ENCODE results near the gene STX8.
A peak's percentile ranks its signal among the peaks of the same experiment; 100 is the strongest.

Gene STX8

GRCh38 chr17:9235346-9235745 is 340.3 kb downstream of the STX8 start:
- DNase-seq = no peak

GRCh38 chr17:9234389-9234945 is 341.2 kb downstream of the STX8 start:
- DNase-seq = no peak

DNA sequence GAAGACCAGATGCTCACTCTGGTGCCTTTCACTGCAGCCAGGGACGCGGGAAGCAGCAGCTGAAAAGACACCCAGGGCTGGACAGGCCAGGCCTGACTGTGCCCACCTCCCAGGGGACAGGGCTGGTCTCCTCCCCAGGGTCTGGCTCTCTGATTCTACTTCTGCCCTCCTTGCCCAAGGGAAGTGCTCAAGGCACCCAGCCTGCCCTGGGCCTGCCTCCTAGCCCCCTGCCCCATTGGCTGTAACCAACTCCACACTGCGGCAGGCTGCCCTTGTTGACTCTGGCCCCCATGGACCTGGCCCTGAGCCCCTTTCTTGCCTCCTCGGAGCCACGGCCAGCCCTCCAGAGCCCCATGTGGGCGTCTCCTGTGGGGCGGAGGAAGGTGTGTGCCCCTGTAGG is 341.9 kb downstream of the STX8 start:
- no peak for DNase-seq

DNA sequence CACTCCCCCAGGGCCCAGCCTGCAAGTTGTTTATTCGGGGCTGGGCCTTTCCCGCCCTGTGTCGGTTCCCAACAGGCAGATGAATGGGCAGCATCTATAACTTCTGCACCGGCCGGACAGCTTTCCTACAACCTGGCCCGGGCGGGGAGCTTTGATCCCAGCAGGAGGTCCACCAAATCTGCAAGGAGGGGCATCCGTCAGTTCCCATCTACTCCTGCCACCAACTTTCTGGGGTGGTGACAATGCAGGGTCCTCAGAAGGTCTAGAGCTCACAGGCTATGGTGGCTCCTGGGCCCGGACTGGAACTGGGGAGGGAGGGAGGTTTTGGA is 342.4 kb downstream of the STX8 start:
- DNase-seq = no peak

DNA sequence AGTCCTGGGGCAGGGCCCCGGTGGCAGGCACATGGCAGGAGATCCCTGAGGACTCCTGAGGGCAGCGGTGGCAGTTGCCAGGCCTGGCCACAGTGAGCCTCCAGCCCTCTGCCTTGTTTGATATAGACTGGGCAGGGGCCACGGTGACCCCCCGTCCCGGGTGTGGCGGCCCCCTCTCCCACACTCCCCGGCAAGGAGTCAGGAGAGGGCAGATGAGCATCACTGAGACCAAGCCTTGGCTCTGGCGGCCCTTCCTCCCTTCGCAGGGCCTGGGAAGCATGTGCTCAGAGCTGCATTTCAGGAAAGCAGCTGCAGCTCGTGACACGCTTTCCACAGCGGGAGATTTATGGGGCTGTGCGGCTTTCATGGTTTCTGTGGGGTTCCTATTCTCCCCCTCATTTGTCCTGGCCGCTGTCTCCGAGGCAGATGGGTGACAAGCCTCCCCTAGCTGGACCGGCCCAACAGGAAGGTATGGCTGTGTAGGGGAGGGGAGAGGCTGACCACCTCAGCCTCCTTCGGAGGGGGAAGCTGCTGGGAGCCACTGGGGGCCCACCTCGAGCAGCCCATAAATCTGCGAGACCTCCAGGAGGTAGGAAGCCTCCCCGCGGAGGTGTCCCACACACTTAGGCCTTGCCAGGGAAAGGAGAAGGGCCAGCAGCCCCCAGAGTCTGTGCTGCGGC is 342.9 kb downstream of the STX8 start:
- DNase-seq = no peak

GRCh38 chr17:9232155-9232475 is 343.5 kb downstream of the STX8 start:
- no peak for DNase-seq

- no peak for DNase-seq
Measured at GRCh38 chr17:9231449-9232154, 344.0 kb downstream of the STX8 start.

DNA sequence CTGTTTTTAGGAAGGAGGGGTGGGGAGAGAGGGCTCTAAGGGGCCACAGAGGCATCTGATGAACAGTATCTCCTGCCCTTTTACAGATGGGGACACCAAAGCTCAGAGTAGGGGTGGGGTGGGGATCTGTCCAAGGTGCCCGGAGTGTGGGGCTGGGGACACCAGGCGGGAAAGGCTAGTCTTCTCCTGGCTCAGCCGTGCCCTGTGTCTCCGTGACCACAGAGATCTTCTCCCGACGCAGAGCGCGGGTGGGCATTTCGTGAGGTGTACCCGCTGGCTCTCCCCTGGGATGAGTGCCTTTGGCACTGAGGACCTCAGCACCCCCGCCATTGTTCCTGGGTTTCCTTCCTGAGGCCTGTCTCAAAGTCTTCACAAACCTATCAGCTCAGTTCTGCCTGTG is 344.8 kb downstream of the STX8 start:
- no peak for DNase-seq

DNA sequence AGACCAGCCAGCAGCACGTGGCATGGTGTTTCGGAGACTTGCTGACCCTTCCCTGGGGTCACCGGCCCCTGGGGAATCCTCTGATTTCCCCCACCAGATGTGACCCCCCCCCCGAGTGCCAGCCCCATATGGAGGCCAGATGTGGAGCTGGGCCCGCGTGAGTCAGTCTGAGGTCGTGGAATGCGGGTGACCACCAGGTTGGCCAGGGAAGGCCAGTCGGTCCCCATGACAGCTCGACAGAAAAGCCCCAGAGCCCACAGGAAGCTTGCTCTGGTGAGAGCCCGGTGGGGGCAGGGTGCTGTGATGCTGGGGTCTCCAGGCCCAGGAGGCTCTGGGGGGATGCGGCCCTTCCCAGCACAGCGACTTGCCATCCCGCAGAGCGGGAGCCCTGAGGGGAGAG is 345.3 kb downstream of the STX8 start:
- DNase-seq = no peak

DNA sequence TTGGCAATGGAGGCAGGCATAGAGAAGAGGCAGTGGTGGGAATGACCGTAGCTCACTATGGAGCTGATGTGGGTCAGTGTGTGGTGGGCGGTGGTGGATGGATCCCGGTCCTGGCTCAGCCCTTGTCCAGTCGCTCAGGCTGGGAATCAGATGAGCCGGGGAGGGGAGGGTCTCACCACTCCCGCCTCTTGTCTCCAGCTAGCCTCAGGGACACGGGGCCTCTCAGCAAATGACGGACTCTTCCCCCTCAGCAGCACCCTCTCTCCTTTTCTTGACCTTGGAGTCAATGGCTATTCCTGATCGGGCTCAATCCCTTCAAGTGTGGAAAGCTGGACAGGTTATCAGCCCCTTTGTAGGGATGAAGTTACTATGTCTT is 345.8 kb downstream of the STX8 start:
- no peak for DNase-seq

GRCh38 chr17:9229160-9229825 is 346.3 kb downstream of the STX8 start:
- DNase-seq = no peak

DNA sequence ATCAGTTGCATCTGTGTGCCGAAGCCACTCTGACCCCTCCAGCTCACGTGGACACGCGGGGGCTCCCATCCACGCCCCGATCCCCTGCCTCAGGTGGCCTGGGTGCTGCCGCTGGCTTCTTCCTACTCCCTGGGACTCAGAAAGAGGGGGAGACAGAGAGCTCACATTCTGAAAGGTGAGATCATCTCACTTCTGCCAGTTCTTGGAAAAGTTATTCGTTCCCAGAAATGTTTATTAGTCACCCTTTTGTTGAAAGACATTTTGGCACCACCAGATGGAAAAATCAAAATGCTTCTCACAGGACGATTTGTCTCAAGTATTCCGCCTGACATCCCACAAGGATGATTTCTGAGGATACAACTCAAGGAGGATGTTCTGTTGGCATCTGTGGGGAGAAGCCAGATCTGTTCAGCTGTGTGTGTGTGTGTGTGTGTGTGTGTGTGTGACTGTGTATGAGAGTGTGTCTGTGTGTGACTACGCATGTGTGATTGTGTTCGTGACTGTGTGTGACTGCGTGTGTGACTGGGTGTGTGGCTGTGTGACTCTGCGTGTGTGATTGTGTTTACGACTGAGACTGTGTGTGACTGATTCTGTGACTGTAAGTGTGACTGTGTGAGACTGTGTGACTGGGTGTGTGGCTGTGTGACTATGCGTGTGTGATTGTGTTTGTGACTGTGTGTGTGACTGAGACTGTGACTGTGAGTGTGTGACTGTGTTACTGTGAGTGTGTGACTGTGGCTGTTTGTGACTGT is 347.0 kb downstream of the STX8 start:
- DNase-seq = peak in 1 of 2 donors; percentile 3

DNA sequence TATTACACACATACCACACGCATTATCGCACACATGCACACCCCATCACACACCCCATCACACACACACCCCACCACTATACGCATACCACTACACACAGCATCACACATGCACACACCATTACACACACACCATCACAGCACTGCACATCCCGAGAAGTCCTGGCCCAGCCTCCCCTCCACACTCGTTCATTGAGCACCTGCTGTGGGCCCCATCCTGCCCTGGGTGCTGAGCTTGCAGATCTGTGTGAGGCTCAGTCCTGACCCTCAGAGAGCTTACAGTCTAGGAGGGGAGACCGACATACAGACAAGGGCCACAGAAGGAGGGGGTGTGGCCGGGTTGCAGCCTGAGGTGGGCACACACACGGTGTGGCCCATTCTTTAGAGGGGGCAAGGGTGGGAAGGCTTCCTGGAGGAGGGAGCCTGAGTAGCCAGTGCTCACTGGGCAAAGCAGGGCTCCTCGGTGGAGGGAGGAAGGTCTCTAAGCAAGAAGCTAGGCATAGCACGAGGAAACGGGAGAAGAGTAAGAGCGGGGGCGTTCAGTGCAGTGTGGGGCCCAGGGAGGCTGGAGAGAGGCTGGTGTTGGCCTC is 347.7 kb downstream of the STX8 start:
- DNase-seq = no peak

DNA sequence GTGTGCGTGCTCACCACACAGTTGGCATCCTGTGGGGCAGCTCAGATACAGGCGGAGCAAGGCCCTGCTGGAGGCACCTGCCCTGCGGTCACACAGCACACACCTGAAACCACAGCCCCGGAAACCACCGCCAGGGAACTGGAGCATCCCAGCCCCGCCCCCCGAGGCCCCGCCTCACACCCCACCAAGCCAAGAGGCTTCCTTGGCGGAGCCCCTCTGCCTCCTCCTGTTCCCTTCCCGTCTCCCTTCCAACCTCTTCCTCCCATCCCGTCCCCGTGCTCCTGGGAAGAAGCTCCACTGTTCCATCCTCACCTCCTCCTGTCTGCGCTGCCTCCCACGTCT is 348.9 kb downstream of the STX8 start:
- peak in 1 of 2 donors; percentile 41 for DNase-seq

GRCh38 chr17:9226130-9226793 is 349.4 kb downstream of the STX8 start:
- no peak for DNase-seq

DNA sequence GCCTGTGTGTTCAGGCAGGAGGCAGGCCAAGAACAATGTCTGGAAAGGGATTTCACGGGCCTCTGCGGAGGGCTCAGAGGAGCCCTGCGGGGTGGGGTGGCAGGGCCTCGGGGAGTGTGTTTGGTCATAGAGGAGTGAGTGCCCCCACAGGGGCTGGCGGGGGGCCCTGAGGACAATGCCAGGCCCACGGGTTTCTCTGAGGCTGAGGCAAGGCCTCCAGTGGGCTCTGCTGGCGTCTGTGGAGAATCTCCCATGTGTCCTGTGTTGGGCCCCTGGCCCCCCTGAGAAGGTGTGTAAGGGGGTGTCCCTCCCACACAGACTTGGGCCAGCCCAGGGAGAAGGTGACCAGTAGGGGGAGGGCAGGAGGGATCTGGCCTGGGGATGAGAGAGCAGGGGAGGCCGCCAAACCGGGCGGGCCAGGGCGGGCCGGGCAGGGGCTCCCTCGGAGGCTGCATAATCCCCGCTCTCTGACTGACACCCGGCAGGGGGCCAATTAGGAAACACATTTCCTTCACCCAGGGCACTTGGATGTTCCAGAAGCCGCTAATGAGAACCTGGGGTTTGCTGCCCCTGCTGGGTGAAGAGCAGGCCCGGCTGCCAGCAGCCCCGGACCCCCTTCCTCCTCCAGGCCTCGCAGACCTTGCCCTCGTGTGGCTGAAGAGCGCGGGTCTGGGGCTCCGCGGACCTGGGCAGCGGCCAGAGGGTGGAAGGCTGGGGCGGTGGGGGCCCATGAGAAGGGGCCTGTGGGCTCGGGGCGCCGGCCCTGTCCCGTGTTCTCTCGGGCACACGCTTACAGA is 350.1 kb downstream of the STX8 start:
- no peak for DNase-seq

GRCh38 chr17:9224485-9224884 is 351.1 kb downstream of the STX8 start:
- no peak for DNase-seq

- DNase-seq = no peak
Measured at GRCh38 chr17:9223531-9223930, 352.1 kb downstream of the STX8 start.

DNA sequence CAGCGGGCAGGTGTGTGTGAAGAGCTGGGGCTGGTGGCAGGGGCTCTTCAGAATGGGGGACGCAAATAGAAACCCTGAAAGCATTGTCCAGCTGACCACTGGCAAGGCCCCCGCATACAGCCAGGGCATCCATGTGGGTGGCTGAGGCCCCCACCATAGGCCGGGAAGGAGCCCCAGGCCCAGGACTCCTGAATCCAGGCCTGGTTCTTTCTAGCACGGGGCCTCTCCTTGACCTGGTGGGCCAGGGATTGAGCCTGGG is 353.8 kb downstream of the STX8 start:
- no peak for DNase-seq

GRCh38 chr17:9221147-9221921 is 354.3 kb downstream of the STX8 start:
- DNase-seq = no peak

DNA sequence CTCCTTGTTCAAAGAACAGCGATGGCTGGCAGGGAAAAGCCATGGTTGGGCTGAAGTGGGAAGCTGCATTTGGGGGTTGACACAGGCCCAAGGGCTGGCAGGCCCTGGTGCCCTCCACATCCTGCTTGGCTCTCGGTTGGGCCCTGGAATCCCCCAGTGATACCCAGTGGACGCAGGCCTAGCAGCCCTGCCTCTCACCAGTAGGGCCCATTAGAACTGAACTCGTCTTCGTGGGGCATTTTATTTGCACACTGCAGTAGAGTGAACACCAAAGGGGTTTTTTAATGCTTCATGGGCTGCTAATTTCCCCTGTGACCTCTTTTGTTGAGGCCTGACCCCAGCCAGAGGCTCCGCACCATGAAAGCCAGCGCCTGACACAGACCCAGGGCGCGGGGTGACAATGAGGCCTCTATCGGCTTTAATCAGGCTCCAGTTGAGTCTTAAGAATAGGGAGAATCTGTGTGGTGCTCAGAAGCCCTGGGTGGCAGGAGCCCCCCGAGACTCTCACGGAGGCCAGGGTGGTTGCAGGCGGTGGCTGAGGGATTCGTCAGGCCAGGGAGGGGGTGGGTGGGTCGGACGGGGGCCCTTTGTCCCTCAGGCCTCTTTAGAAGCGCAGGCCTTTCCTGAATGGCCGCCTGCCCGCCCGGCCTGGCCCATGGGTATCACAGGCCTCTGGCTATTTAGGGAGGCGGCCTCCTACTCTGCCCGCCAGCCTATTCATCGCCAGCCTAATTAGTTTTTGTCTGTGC is 355.0 kb downstream of the STX8 start:
- no peak for DNase-seq

Measured in CD4-positive, alpha-beta T cell treated with Interferon alpha-2 for 1 hour (primary cell).